ENCODE measurements around the gene DAPK1.

DNA sequence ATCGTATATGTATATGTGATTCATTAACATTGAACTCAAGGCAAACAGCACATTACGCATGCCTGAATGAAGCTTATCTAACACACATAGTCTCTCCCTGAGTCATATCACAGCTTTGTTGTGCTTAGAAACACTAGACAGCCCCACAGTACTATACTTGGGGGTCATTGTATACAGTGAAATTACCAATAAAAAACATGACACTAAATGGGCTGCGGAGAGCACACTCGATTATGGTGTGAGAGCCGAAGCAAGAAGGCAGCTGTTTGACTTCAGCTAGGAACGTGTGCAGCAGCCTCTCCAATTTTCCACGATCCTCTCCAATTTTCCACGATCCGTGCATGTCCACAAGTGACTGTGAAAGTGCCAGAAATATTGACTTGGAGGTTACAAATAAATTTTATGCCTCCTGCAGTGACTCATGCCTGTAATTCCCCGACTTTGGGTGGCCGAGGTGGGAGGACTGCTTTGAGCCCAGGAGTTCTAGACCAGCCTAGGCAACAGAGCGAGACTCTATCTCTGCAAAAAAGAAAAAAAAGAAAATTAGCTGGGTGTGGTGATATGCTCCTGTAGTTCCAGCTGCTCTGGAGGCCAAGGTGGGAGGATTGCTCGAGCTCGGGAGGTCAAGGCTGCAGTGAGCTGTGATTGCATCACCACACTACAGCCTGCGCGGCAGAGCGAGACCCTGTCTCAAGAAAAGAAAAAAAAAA is 102.4 kb downstream of the DAPK1 start:
- TF ChIP-seq POLR2A (IDR thresholded peaks at IDR 0.05; ENCODE audit: low read length) (no peak), GATA1 (IDR thresholded peaks at IDR 0.05; ENCODE audit: low read depth, low read length) (no peak)

Data from erythroblast (primary cell).